DOHH2 (cell line): Measurements from ENCODE around the gene DEF6.

Experiments
- H3F3A ChIP-seq: fragments of 200-600 bp; sonication (generic), shearing (Covaris generic); 2 replicates; pipeline ENCODE4 v1.6.0; 2016; ENCODE audit warnings: antibody characterized with exemption, mild to moderate bottlenecking; ENCODE audit not compliant: control insufficient read depth, insufficient read depth
- H3K27ac ChIP-seq: fragments of 200-600 bp; sonication (generic); 2 replicates; pipeline ENCODE4 v1.5.1; 2014; ENCODE audit warnings: low read depth, mild to moderate bottlenecking, low read length, moderate library complexity
- H3K27me3 ChIP-seq: fragments of 200-600 bp; sonication (generic); 2 replicates; pipeline ENCODE4 v1.6.1; 2014; ENCODE audit warnings: mild to moderate bottlenecking, low read length, mixed read lengths; ENCODE audit not compliant: control insufficient read depth
- H3K36me3 ChIP-seq: fragments of 200-600 bp; sonication (generic); 2 replicates; pipeline ENCODE4 v1.6.1; 2014; ENCODE audit warnings: mild to moderate bottlenecking, low read length, moderate library complexity, mixed read lengths; ENCODE audit not compliant: control insufficient read depth
- H3K4me1 ChIP-seq: fragments of 200-600 bp; sonication (generic); 2 replicates; pipeline ENCODE4 v1.6.1; 2014; ENCODE audit warnings: mild to moderate bottlenecking, low read length, mixed read lengths; ENCODE audit not compliant: control insufficient read depth
- H3K4me2 ChIP-seq: fragments of 200-600 bp; sonication (generic); 2 replicates; pipeline ENCODE4 v1.6.0; 2014; ENCODE audit warnings: mild to moderate bottlenecking, low read length, moderate library complexity
- H3K4me3 ChIP-seq: fragments of 200-600 bp; sonication (generic); 2 replicates; pipeline ENCODE4 v1.5.1; 2014; ENCODE audit warnings: mild to moderate bottlenecking, low read length, mixed read lengths
- H3K79me2 ChIP-seq: fragments of 200-600 bp; sonication (generic); 2 replicates; pipeline ENCODE4 v1.6.1; 2014; ENCODE audit warnings: mild to moderate bottlenecking, low read length, mixed read lengths; ENCODE audit not compliant: control insufficient read depth
- H3K9me2 ChIP-seq: fragments of 200-600 bp; sonication (generic); replicated peaks from 2 replicates; pipeline ENCODE4 v1.6.1; 2014; ENCODE audit warnings: mild to moderate bottlenecking, low read length, mixed read lengths; ENCODE audit not compliant: control insufficient read depth
- H3K9me3 ChIP-seq: fragments of 200-600 bp; sonication (generic); 2 replicates; pipeline ENCODE4 v1.6.1; 2014; ENCODE audit warnings: antibody characterized with exemption, low read length, mixed read lengths; ENCODE audit not compliant: control insufficient read depth, insufficient read depth
- H4K20me1 ChIP-seq: fragments of 200-600 bp; sonication (generic); 2 replicates; pipeline ENCODE4 v1.6.0; 2014; ENCODE audit warnings: low read depth, mild to moderate bottlenecking, antibody characterized with exemption, low read length, moderate library complexity; ENCODE audit not compliant: control insufficient read depth, insufficient read depth
- EZH2phosphoT487 ChIP-seq: fragments of 200-600 bp; sonication (generic); IDR thresholded peaks from 2 replicates; pipeline ENCODE4 v1.6.1; 2017; ENCODE audit warnings: borderline replicate concordance, mild to moderate bottlenecking, antibody characterized with exemption, low read length, moderate library complexity, mixed read lengths
- TF ChIP-seq, protein P1 (sequence below): fragments of 200-600 bp; sonication (generic); IDR thresholded peaks from one replicate; pipeline ENCODE4 v1.5.1; 2014; ENCODE audit warnings: antibody characterized with exemption, mild to moderate bottlenecking, low read depth, low read length; ENCODE audit not compliant: poor library complexity, severe bottlenecking

Gene DEF6

DNA sequence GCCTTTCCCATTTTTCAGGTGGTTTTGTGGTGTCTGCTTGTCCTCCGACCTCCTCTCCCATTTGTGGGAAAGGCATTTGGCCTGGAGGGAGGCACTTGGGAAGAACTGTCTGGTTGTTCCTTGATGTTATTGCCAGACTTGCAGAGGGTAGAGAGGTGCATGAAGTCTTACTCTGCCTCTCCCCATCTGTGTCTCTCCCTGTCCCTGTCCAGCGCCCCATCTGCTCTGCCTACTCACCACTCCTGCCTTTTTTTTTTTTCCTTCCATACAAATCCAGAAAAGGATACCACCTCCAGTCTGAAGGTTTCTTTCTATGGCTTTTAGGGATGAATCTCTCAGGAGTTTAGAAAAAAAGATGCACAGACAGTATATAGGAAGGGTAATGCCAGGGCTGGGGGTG, 64.6 kb downstream of the DEF6 start:
- peaks cover 19% of the 10 kb centered on the region for H3K4me1 ChIP-seq
- peaks cover 3% of the 10 kb centered on the region; the same call in 1 of the 2 replicates for H3K36me3 ChIP-seq
- H3K4me2 ChIP-seq: peak overlapping the region; percentile 55
- peak overlapping the region; percentile 32; the same call in 1 of the 2 replicates for H3K27ac ChIP-seq
- H4K20me1 ChIP-seq: no peaks in the 10 kb centered on the region
- H3K4me3 ChIP-seq: no peak overlapping the region
- no peaks in the 10 kb centered on the region for H3F3A ChIP-seq
- H3K9me2 ChIP-seq: no peaks in the 10 kb centered on the region
- H3K79me2 ChIP-seq: no peaks in the 10 kb centered on the region; the same call in 1 of the 2 replicates
- H3K9me3 ChIP-seq: no peaks in the 10 kb centered on the region
- H3K27me3 ChIP-seq: no peaks in the 10 kb centered on the region
- TF ChIP-seq EZH2phosphoT487: no peak
- TF ChIP-seq, protein P1, sequence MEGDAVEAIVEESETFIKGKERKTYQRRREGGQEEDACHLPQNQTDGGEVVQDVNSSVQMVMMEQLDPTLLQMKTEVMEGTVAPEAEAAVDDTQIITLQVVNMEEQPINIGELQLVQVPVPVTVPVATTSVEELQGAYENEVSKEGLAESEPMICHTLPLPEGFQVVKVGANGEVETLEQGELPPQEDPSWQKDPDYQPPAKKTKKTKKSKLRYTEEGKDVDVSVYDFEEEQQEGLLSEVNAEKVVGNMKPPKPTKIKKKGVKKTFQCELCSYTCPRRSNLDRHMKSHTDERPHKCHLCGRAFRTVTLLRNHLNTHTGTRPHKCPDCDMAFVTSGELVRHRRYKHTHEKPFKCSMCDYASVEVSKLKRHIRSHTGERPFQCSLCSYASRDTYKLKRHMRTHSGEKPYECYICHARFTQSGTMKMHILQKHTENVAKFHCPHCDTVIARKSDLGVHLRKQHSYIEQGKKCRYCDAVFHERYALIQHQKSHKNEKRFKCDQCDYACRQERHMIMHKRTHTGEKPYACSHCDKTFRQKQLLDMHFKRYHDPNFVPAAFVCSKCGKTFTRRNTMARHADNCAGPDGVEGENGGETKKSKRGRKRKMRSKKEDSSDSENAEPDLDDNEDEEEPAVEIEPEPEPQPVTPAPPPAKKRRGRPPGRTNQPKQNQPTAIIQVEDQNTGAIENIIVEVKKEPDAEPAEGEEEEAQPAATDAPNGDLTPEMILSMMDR: no peak

DNA sequence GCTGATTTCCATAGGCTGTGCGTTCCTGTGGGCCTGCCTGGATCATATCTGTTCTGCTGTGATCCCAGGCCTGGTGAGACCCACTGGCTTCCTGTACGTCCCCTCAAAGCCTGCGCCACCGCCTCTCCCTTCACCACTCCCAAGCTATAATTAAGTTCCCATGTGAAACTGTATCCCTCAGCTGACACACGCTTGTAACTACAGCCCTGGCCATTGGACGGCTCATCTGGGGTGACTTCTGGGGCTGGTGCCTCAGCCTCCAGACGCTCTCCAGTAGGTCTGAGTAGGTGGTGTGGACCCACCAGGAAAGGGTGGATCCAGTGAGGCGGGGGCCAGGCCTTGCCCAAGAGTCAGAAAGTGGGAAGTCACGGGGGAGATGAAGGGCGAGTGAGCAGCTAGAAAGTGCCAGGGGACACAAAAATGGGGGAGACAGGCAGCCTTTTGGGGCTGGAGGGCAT, 65.7 kb downstream of the DEF6 start:
- Histone ChIP-seq H3K9me3 (no peaks in the 10 kb centered on the region), H3K79me2 (no peaks in the 10 kb centered on the region; the same call in 1 of the 2 replicates)
- TF ChIP-seq EZH2phosphoT487: no peak
- TF ChIP-seq, protein P1: no peak

DNA sequence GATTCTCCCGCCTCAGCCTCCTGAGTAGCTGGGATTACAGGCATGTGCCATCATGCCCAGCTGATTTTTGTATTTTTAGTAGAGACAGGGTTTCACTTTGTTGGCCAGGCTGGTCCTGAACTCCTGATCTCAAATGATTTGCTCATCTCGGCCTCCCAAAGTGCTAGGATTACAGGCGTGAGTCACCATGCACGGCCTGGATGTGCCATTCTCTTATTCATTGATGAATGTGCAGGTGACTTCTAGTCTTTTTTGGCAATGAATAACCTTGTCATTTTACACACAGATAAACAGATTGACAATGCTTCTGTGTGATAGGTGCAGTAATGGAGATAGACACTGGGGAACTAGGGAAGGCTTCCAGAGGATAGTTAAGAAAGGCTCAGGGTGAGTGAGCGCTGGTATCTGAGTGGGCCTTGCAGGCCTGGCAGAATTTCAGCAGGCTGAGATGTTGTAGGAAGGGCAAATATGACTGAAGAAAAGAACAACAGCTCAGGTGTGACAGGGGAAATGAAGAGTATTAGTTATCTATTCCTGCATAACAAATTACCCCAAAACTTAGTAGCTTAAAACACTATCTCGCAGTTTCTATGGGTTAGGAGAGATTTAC, 68.1 kb downstream of the DEF6 start:
- Histone ChIP-seq H3K79me2 (peaks cover 15% of the 10 kb centered on the region), H3K27ac (no peak overlapping the region), H3K9me2 (no peaks in the 10 kb centered on the region), H3K4me2 (no peak overlapping the region), H4K20me1 (no peaks in the 10 kb centered on the region), H3K4me1 (peaks cover 46% of the 10 kb centered on the region), H3F3A (peaks cover 2% of the 10 kb centered on the region; the same call in 1 of the 2 replicates), H3K4me3 (no peak overlapping the region), H3K36me3 (0 out of 2 replicates have a peak, but pooled peaks cover 3% of the 10 kb centered on the region), H3K9me3 (no peaks in the 10 kb centered on the region), H3K27me3 (no peaks in the 10 kb centered on the region)
- TF ChIP-seq, protein P1: no peak
- TF ChIP-seq EZH2phosphoT487: no peak

More for the DNA sequence above, 65.7 kb downstream of the DEF6 start:
- Histone ChIP-seq H3K36me3 (0 out of 2 replicates have a peak, but pooled peaks cover 3% of the 10 kb centered on the region), H3K4me2 (peak overlapping the region; percentile 55), H3F3A (no peaks in the 10 kb centered on the region), H3K27ac (peak overlapping the region; percentile 32), H3K4me1 (peaks cover 23% of the 10 kb centered on the region), H3K9me2 (no peaks in the 10 kb centered on the region), H3K27me3 (no peaks in the 10 kb centered on the region), H3K4me3 (peak overlapping the region; percentile 33), H4K20me1 (no peaks in the 10 kb centered on the region)
